CD14-positive monocyte (primary cell): ENCODE data around the gene RAB3GAP2. TPM values are rescaled to one million over a fixed set of nuclear protein-coding genes. Genes with fewer than 3 reads are reported as not detected.
"Not testable (repeated sequence)": the region's sequence is repeated elsewhere in the genome, so short reads cannot be mapped to it uniquely, and the experiment has no call there.

Source experiments
- DNase-seq, 3 donors: peaks; one replicate each; pipeline ENCODE4 v3.0.0-alpha.2; 2011 to 2022
- H2AFZ ChIP-seq: 2 replicates; pipeline ENCODE4 v1.6.0; 2012; ENCODE audit warnings: mild to moderate bottlenecking, low read depth, low read length, inconsistent platforms; ENCODE audit not compliant: insufficient read depth, poor library complexity, severe bottlenecking
- H3K27ac ChIP-seq, 2 donors: 1 replicate in 1 of 2; 2 replicates in 1 of 2; pipeline ENCODE4 v1.5.1; 2012 to 2013; ENCODE audit warnings: low read length in 2 of 2, control low read depth in 1 of 2, inconsistent platforms in 1 of 2, low read depth in 1 of 2, mild to moderate bottlenecking in 1 of 2
- H3K27me3 ChIP-seq, 2 donors: one replicate each; pipeline versions ENCODE4 v1.6.0 to v1.6.1; 2011 to 2013; ENCODE audit warnings: low read length in 2 of 2; ENCODE audit not compliant: control insufficient read depth in 2 of 2, insufficient read depth in 2 of 2
- H3K36me3 ChIP-seq, 2 donors: replicated peaks in 1 of 2; 1 replicate in 1 of 2; 2 replicates in 1 of 2; pipeline versions ENCODE4 v1.5.1 to v1.6.1; 2012 to 2013; ENCODE audit warnings: low read length in 2 of 2, control low read depth in 1 of 2, inconsistent platforms in 1 of 2, mild to moderate bottlenecking in 1 of 2; ENCODE audit not compliant: insufficient read depth in 2 of 2, control insufficient read depth in 1 of 2
- H3K4me1 ChIP-seq, 2 donors: 1 replicate in 1 of 2; 2 replicates in 1 of 2; pipeline versions ENCODE4 v1.5.1 to v1.6.1; 2012 to 2013; ENCODE audit warnings: low read length in 2 of 2, control low read depth in 1 of 2, inconsistent platforms in 1 of 2, mild to moderate bottlenecking in 1 of 2, moderate library complexity in 1 of 2; ENCODE audit not compliant: insufficient read depth in 2 of 2, control insufficient read depth in 1 of 2
- H3K4me2 ChIP-seq: replicated peaks from 2 replicates; pipeline ENCODE3; 2012; ENCODE audit warnings: low read length, moderate library complexity, mild to moderate bottlenecking; ENCODE audit not compliant: poor library complexity, severe bottlenecking; ENCODE audit errors: extremely low read depth
- H3K4me3 ChIP-seq, 3 experiments: fragments of 200-600 bp in 1 of 3; sonication (generic) in 1 of 3; replicated peaks in 1 of 3; 1 replicate in 2 of 3; 2 replicates in 1 of 3; pipeline ENCODE4 v1.5.1; 2011 to 2013; ENCODE audit warnings: low read length in 3 of 3, mild to moderate bottlenecking in 3 of 3, control low read depth in 2 of 3, low read depth in 2 of 3, inconsistent platforms in 1 of 3, moderate library complexity in 1 of 3
- H3K79me2 ChIP-seq: 2 replicates; pipeline ENCODE4 v1.6.0; 2012; ENCODE audit warnings: mild to moderate bottlenecking, control low read depth, inconsistent platforms, low read length, moderate library complexity; ENCODE audit not compliant: insufficient read depth
- H3K9ac ChIP-seq: 2 replicates; pipeline ENCODE4 v1.6.0; 2017; ENCODE audit warnings: low read length, mild to moderate bottlenecking; ENCODE audit not compliant: insufficient read depth, poor library complexity, severe bottlenecking
- H3K9me3 ChIP-seq, 2 donors: replicated peaks in 1 of 2; 1 replicate in 1 of 2; 2 replicates in 1 of 2; pipeline versions ENCODE4 v1.5.1 to v1.6.1; 2012 to 2013; ENCODE audit warnings: low read length in 2 of 2, control low read depth in 1 of 2; ENCODE audit not compliant: control insufficient read depth in 1 of 2, insufficient read depth in 1 of 2
- H4K20me1 ChIP-seq: 2 replicates; pipeline ENCODE4 v1.6.0; 2012; ENCODE audit warnings: mild to moderate bottlenecking, low read length, control low read depth, moderate library complexity; ENCODE audit not compliant: insufficient read depth
- H3K27ac Mint-ChIP-seq, 7 donors: one replicate each; pipeline ENCODE4 v1.8.0; 2020; ENCODE audit warnings: mild to moderate bottlenecking in 7 of 7, mixed read lengths in 7 of 7, moderate library complexity in 6 of 7, inconsistent platforms in 2 of 7
- H3K27me3 Mint-ChIP-seq, 3 donors: one replicate each; pipeline ENCODE4 v1.8.0; 2021 to 2022; ENCODE audit warnings: low read depth in 3 of 3, mild to moderate bottlenecking in 3 of 3, mixed read lengths in 3 of 3, moderate library complexity in 3 of 3, inconsistent platforms in 1 of 3
- H3K36me3 Mint-ChIP-seq, 2 donors: one replicate each; pipeline ENCODE4 v1.8.0; 2020; ENCODE audit warnings: mixed read lengths in 2 of 2, inconsistent platforms in 1 of 2, mild to moderate bottlenecking in 1 of 2
- H3K4me1 Mint-ChIP-seq: one replicate; pipeline ENCODE4 v1.8.0; 2020; ENCODE audit warnings: mild to moderate bottlenecking, mixed read lengths
- H3K4me3 Mint-ChIP-seq, 2 donors: one replicate each; pipeline ENCODE4 v1.8.0; 2020; ENCODE audit warnings: mild to moderate bottlenecking in 2 of 2, mixed read lengths in 2 of 2, moderate library complexity in 1 of 2
- H3K9me3 Mint-ChIP-seq, 7 donors: one replicate each; pipeline ENCODE4 v1.8.0; 2020 to 2022; ENCODE audit warnings: mixed read lengths in 7 of 7, mild to moderate bottlenecking in 6 of 7, moderate library complexity in 6 of 7, inconsistent platforms in 2 of 7
- CTCF ChIP-seq: fragments of 200-600 bp; IDR thresholded peaks from one replicate; pipeline ENCODE4 v1.8.0; 2022; ENCODE audit warnings: antibody characterized with exemption, mild to moderate bottlenecking
- WGBS: methylation state at CpG from one replicate; pipeline ENCODE4 v1.1.5; 2013; ENCODE audit warnings: missing lambda C conversion rate; ENCODE audit not compliant: insufficient coverage; 5-methylcytosine and 5-hydroxymethylcytosine counted together
- intact Hi-C, 2 donors: fragments of 100-400 bp; cut with micrococcal nuclease; formaldehyde crosslinking; loops; one replicate each; pipeline versions ENCODE4 v1.15.0 to v1.15.1; 2023
- polyA plus RNA-seq, 3 donors: library from polyadenylated mRNA; depleted of rRNA in 1 of 3; unstranded in 2 of 3; stranded (reverse) in 1 of 3; fragments of 300-500 nt in 2 of 3; fragments of >200 nt in 1 of 3; fragmentation: Illumina TruSeq in 2 of 3; gene quantifications; 1 replicate in 2 of 3; 2 replicates in 1 of 3; pipeline ENCODE4 v1.2.3, GENCODE V29; 2012 to 2021

RAB3GAP2 gene
- polyA plus RNA-seq, 3 donors = 9.8 to 12.1 (median 11.6) TPM

GRCh38 chr1:220113136-220113695, 159.0 kb downstream of the RAB3GAP2 start:
- no peaks in the 10 kb centered on the region for H4K20me1 ChIP-seq
- Mint-ChIP-seq H3K4me1 (peaks cover 3% of the 10 kb centered on the region), H3K36me3 (peaks cover 55 to 72% of the 10 kb centered on the region in 2 donors), H3K9me3 (peaks cover 0 to 1% (median 0%) of the 10 kb centered on the region in 7 donors), H3K27ac (no peak overlapping the region), H3K27me3 (no peaks in the 10 kb centered on the region), H3K4me3 (peak overlapping the region in 1 of 2 donors; percentile 46)
- H3K4me2 ChIP-seq = no peak overlapping the region
- TF ChIP-seq CTCF = peak; percentile 76
- H3K9me3 ChIP-seq = no peaks in the 10 kb centered on the region
- H3K79me2 ChIP-seq = no peaks in the 10 kb centered on the region
- H3K27me3 ChIP-seq = no peaks in the 10 kb centered on the region
- no peak overlapping the region for H2AFZ ChIP-seq
- no peak overlapping the region for H3K4me3 ChIP-seq
- DNase-seq = peak in 2 of 3 donors; percentile 31 to 33
- no peak overlapping the region for H3K9ac ChIP-seq
- WGBS = no CpG with 5 or more reads among the region's 5 CpGs
- peaks cover 56 to 85% of the 10 kb centered on the region in 2 donors for H3K36me3 ChIP-seq
- H3K27ac ChIP-seq = no peak overlapping the region
- H3K4me1 ChIP-seq = no peaks in the 10 kb centered on the region
- intact Hi-C loops = no loop called here

GRCh38 chr1:220112600-220112999, 159.7 kb downstream of the RAB3GAP2 start:
- H3K27ac ChIP-seq, H3K4me1 ChIP-seq, H2AFZ ChIP-seq, H3K9me3 ChIP-seq, H3K4me3 Mint-ChIP-seq, H3K4me2 ChIP-seq, H4K20me1 ChIP-seq, intact Hi-C loops, H3K9me3 Mint-ChIP-seq, H3K27me3 ChIP-seq, H3K4me1 Mint-ChIP-seq, DNase-seq, H3K4me3 ChIP-seq, H3K9ac ChIP-seq, H3K79me2 ChIP-seq, H3K27ac Mint-ChIP-seq, H3K27me3 Mint-ChIP-seq: not testable (repeated sequence)
- H3K36me3 Mint-ChIP-seq = peaks cover 58 to 78% of the 10 kb centered on the region in 2 donors
- H3K36me3 ChIP-seq = peaks cover 55 to 83% of the 10 kb centered on the region in 2 donors
- no CpG with 5 or more reads among the region's 4 CpGs for WGBS

GRCh38 chr1:220110473-220110872, 161.8 kb downstream of the RAB3GAP2 start:
- H3K4me1 ChIP-seq, H3K27ac ChIP-seq, H3K9me3 Mint-ChIP-seq, H3K4me3 Mint-ChIP-seq, H4K20me1 ChIP-seq, H3K79me2 ChIP-seq, H3K4me1 Mint-ChIP-seq, H3K9ac ChIP-seq, DNase-seq, H3K9me3 ChIP-seq, H3K27me3 Mint-ChIP-seq, H3K27me3 ChIP-seq, H2AFZ ChIP-seq, H3K4me2 ChIP-seq, H3K4me3 ChIP-seq, intact Hi-C loops: not testable (repeated sequence)
- Mint-ChIP-seq H3K27ac (peak overlapping the region in 1 of 7 donors; percentile 16), H3K36me3 (peaks cover 63 to 82% of the 10 kb centered on the region in 2 donors)
- WGBS = 100% methylated on average over 4 of the region's 6 CpGs
- peaks cover 59 to 84% of the 10 kb centered on the region in 2 donors for H3K36me3 ChIP-seq
